ENCODE results near the gene MAN1C1. TPM values are rescaled to one million over a fixed set of nuclear protein-coding genes. Genes with fewer than 3 reads are reported as not detected.

Gene MAN1C1
- total RNA-seq, 1 donor from 2014 or later: 20.4 TPM

DNA sequence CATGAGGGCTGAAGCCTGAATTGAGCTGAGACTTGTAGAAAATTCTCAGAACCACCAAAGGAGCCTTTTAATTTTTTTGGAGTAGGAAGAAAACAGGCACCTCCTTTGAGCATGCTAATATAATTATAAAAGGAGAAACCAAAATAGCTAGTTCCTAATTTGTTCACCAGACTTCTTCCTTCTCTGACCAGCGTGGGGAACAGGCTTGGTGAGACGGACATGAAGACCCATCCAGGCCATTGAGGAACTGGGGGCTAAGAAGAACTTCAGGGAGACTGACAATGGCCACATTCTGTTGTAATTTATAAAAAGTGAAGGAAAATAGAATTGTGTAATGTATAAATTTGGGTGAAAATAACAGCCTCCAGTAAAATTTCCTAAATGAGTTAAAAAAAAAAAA, 62.6 kb downstream of the MAN1C1 start:
- Histone ChIP-seq H3K27ac (no peak overlapping the region), H3K4me1 (peaks cover 24% of the 10 kb centered on the region), H3K9me3 (no peaks in the 10 kb centered on the region), H3K4me3 (no peak overlapping the region), H3K27me3 (ENCODE audit: low read depth) (no peaks in the 10 kb centered on the region), H3K36me3 (no peaks in the 10 kb centered on the region)
- ATAC-seq (no peak), DNase-seq (no peak)
- intact Hi-C loops (cut with DNase I): no loop called here
- TF ChIP-seq, protein P1, sequence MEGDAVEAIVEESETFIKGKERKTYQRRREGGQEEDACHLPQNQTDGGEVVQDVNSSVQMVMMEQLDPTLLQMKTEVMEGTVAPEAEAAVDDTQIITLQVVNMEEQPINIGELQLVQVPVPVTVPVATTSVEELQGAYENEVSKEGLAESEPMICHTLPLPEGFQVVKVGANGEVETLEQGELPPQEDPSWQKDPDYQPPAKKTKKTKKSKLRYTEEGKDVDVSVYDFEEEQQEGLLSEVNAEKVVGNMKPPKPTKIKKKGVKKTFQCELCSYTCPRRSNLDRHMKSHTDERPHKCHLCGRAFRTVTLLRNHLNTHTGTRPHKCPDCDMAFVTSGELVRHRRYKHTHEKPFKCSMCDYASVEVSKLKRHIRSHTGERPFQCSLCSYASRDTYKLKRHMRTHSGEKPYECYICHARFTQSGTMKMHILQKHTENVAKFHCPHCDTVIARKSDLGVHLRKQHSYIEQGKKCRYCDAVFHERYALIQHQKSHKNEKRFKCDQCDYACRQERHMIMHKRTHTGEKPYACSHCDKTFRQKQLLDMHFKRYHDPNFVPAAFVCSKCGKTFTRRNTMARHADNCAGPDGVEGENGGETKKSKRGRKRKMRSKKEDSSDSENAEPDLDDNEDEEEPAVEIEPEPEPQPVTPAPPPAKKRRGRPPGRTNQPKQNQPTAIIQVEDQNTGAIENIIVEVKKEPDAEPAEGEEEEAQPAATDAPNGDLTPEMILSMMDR (IDR thresholded peaks at IDR 0.05): no peak

DNA sequence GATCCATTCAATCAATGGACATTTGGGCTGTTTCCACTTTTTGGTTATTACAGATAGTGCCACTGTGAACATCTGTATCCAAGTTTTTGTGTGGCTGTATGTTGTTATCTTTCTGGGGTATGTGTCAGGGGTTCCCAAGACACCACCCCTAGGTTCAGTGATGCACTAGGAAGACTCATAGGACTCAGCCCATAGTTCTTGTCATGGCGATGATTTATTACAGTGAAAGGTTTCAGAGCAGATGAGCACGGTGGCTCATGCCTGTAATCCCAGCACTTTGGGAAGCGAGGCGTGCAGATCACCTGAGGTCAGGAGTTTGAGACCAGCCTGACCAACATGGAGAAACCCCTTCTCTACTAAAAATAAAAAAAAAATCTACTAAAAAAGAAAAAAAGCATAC, 64.1 kb downstream of the MAN1C1 start:
- Histone ChIP-seq H3K4me1 (peaks cover 29% of the 10 kb centered on the region), H3K4me3 (no peak overlapping the region), H3K9me3 (no peaks in the 10 kb centered on the region), H3K27me3 (ENCODE audit: low read depth) (no peaks in the 10 kb centered on the region), H3K36me3 (no peaks in the 10 kb centered on the region), H3K27ac (no peak overlapping the region)
- DNase-seq (no peak), ATAC-seq (no peak)
- TF ChIP-seq, protein P1 (IDR thresholded peaks at IDR 0.05): no peak
- intact Hi-C loops (cut with DNase I): no loop called here

DNA sequence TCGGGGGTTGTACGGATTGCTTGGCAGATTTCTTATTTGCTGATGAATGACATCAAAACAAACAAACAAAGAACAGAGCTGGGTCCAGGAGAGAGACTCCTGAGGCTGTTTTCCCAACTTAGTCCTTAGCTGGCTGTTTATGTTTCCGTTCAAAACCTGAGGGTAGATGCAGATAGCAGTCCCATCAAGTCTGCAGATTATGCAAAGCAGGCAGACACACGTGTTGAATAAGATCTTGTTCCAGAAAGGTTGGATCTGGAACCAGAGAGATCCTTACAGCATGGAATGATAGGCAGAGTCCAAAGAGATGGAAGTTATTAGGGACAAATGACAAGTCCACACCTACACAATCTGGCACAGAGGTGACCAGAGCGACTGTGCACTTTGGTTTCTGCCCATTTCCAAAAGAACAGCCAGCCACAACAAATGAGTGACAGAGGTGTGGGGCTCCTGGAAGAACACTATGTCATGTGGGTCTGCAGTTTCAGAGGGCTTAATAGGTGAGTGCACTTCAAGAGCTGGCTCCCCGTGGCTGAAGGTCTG, 65.5 kb downstream of the MAN1C1 start:
- TF ChIP-seq, protein P1 (IDR thresholded peaks at IDR 0.05): no peak
- intact Hi-C loops (cut with DNase I): no loop called here
- no peak overlapping the region for H3K27ac ChIP-seq
- no peaks in the 10 kb centered on the region for H3K27me3 ChIP-seq (ENCODE audit: low read depth)
- peaks cover 14% of the 10 kb centered on the region for H3K4me1 ChIP-seq
- DNase-seq: no peak
- H3K4me3 ChIP-seq: no peak overlapping the region
- no peaks in the 10 kb centered on the region for H3K36me3 ChIP-seq
- ATAC-seq: no peak
- no peaks in the 10 kb centered on the region for H3K9me3 ChIP-seq

DNA sequence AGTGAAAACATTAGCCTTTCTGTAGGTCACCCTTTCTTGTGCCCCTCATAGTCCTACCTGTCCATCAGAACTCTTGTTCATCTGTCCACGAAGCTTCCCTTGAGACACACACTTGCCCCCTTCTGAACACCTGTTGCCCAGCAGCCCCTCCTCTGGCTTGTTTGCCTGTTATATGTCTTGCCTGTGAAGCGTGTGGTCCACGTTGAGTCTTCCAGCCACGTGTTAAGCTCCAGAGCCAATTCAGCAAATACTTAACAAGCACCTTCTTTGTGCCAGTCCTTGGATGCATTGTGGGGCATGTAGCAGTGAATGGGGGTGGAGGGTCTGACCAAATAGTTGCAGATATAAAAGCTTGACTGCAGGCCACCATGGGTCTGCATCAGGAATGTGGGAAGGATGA, 66.6 kb downstream of the MAN1C1 start:
- Histone ChIP-seq H3K9me3 (no peaks in the 10 kb centered on the region), H3K36me3 (no peaks in the 10 kb centered on the region), H3K27ac (no peak overlapping the region), H3K4me3 (no peak overlapping the region), H3K4me1 (peaks cover 18% of the 10 kb centered on the region), H3K27me3 (ENCODE audit: low read depth) (no peaks in the 10 kb centered on the region)
- intact Hi-C loops (cut with DNase I): no loop called here
- ATAC-seq (no peak), DNase-seq (no peak)
- TF ChIP-seq, protein P1 (IDR thresholded peaks at IDR 0.05): no peak

DNA sequence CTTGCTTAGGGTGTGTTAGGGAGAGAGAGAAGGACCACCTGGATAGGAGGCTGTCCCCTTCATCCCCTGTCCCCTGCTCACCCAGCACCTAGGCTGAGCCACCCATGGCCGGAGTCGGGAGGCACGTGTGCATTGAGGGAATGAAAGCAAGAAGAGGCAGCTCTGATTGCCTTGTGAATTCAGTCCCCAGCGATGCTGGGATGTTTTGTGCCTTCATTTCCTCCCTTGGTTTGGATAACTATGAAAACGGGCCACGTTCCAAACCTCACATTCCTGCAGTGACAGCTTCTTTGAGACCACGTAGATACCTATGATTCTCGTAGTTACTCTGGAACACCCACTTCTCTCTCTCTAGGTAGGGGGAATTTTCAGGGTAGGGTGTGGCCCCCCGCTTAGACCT, 67.1 kb downstream of the MAN1C1 start:
- TF ChIP-seq, protein P1 (IDR thresholded peaks at IDR 0.05): no peak
- no peak overlapping the region for H3K4me3 ChIP-seq
- peaks cover 23% of the 10 kb centered on the region for H3K4me1 ChIP-seq
- intact Hi-C loops (cut with DNase I): no loop called here
- H3K27ac ChIP-seq: no peak overlapping the region
- no peaks in the 10 kb centered on the region for H3K36me3 ChIP-seq
- ATAC-seq (no peak), DNase-seq (no peak)
- no peaks in the 10 kb centered on the region for H3K9me3 ChIP-seq
- H3K27me3 ChIP-seq (ENCODE audit: low read depth): no peaks in the 10 kb centered on the region
